Right kidney (tissue), 1 donor: Measurements from ENCODE around the gene EVI5.

Experiments
- DNase-seq: peaks from one replicate; pipeline ENCODE4 v3.0.0-alpha.2; 2016

Gene EVI5

DNA sequence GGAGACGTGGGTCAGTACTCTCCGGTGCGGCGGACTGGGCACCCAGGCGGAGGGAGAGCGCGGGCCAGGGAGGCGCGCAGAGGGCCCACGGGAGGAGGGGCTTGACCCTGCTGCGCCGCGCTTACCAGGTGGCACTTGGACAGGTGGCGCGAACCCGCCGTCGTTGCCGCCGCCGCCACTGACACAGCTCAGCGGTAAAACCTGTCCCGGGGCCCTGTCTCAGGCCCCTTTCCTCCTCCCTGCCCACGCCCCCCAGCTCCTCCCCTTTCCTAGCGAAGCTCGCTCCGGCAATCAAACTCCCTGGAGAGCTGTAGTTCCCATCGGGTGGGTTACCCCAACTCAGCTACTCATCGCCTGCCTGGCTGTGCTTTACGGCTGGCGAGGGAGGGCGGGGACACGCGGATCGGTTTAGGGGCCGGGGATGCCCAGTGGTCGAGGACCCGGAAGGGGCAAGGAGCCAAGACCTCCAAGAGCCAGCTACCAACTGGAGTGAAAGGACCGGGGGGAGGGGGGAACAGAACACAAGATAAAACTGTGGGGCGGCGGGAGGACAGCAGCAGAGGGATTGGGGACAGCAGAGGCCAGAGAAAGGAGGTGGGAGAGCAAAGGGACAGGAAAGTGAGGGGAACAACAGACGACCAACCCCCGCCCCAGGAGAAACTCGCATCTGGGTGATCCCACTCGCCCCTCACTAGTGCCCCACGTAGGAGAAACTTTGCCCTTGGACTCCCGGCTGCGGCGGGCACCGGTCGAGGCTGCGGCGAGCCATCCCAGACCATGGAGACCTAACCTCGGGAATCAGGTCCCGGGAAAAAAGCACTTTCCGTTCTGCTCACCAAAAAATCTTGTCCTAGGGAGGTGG is 301.1 kb downstream of the EVI5 start:
- no peak for DNase-seq

DNA sequence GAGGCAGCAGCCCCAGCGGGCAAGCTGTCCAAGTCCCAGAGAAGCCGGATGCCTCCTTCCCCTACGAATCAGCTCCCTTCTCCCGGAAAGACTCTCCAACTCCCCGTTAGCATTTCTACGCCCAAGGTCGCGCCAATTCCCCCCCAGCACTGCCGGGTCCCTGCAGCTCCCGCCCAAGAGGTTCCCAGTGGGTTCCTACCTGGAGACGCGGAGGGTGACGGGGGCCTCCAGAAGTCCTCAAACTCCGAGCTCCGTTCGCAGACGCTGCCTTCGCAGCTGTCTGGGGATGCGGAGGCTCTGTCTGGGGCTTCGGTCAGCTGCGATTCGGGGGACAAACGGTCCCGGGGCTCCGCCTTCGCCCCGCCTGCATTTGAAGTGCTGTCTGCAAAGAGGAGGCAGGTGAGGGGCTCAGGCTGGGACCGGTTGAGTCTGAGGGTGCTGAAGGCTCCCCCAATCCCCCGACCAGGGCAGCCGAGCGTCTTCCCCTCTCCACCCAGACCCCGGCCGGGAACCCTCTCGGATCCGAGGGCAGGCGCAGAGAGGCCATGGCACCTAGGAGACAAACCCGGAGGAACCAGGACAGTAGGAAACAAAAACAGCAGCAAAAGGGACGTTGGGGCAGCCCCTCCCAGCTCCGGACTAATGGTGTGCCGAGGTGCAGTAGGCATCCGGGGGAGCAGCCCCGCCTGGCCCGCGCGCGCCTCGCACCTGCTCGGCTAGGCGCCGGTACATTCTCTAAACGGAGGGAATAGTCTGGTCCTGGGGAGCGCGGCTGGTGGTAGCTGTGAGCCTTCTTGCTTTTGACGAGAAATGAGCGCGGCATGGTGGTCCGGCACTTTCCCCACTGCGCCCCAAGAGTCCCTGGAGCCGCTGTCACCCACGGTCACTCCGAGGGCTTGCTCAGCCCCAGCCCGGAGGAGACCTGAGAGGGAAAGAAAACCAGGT is 302.0 kb downstream of the EVI5 start:
- DNase-seq: peak; percentile 79

DNA sequence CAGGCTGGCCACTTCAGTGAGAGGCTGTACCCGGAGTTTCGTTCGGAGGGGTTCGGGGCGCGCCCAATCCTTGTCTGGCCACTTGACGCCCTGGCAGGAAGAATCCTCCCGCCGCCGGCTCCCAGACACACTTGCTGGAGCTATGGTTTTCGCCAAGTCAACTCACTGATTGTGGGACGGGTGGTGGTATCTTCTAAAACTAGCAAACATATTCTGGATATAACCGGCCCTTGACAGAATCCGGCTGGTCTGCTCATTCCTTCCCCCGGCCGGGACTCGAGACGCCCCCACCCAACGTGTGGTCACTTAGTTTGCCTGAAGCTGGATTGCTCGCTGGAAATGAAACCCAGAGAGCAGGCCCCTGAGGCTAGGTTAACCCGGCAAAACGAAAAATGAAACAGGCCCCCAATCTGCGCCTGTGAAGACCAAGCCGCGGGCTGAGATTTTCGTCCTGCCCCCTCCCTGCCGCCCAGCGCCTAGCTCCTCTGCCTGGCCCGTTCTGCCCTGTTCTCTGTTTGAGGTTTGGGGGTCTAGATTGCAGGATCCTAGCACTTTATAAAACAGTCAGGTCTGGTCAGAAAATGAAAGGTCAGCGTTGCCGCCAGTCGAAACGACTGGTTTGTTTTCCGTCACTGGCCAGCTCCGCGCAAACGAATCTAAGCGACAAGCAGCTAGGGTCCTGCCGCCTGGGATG is 302.8 kb downstream of the EVI5 start:
- DNase-seq: peak; percentile 74

DNA sequence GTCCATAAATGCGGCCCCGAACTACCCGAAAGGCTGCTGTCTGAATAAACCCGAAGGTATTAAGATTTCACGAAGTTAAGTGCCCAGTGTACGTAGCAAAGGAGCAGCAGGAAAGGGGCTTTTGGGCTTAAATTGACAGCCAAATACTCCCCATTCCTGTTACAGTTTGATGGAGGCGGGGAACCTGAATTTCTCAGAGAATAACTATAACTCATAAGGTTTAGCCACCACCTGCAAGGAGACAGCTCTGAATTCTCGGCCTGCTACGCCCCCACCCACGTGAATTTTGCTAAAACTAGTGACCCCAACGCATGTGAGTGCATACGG is 303.3 kb downstream of the EVI5 start:
- DNase-seq: no peak

DNA sequence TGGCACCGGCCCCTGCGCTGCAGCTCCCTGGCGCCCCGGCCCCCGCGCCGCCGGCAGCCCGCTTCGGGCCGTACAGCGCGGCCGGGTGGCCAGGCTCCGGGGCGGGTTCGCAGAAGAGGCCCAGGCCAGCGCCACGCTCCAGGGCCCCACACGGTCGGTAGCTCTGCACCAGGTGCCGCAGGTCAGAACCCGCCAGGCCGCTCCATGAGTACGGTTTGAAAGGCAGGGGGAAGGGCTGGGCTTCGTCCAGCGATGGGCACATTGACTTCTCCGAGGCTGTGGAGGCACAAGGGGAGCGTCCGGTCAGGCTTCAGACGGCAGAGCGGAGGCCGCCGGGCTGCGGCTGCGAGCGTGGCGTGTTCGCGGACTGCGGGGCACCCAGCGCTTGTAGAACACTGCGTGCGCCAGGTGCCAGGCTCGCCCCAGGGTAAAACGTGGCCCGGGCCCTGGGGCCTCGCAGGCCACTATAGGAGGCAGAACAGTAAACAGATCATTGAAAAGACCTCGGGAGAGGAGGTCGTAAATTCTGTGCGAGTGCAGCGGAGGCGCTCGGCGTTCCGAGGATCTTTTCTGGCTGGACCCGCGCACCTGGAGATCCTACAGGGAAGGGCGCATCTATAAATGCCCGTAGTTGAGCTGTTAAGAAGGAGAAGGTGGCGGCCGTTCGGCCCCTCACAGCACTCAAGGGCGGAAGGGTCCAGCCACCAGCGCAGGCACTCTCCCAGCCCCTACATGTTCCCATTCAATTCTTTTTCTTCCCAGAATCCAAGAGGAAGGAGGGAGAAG is 303.9 kb downstream of the EVI5 start:
- peak; percentile 73 for DNase-seq

DNA sequence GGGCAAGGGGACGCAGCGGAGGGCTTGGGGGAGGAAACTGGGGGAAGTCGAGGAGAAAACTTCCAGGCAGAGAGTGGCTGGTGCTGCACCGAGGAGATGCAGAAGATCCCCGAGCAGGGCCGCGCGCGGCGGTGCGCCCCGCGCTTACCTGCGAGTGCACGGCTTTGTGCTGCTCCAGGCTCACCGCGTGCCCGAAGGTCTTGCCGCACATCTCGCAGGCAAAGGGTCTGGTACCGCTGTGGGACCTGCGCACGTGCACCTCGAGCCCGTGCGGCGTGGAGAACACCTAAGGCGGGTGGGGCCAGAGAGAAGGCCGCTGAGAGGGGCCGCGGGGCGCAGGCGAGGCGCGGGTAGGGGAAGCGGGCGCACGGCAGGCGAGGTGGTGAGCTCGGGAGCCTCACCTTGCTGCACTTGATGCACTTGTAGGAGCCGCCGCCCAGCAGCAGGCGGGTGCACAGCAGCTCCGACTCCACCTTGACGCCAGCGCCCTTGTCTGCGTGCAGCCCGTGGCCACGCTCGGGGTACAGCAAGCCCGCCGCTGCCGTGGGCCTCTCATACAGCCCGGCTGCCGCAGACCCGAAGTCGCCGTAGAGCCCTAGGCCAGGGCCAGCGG is 304.6 kb downstream of the EVI5 start:
- DNase-seq: peak; percentile 63

DNA sequence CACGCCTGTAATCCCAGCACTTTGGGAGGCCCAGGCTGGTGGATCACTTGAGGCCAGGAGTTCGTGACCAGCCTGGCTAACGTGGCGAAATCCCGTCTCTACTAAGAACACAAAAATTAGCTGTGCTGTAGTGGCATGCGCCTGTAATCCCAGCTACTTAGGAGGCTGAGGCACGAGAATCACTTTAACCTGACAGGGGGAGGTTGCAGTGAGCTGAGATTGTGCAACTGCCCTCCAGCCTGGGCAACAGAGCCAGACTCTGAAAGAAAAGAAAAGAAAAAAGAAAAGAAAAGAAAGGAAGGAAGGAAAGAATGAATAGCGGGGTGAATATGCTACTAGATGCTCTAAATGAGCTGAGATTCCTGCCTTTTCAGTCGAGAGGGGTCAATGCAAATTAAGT is 305.3 kb downstream of the EVI5 start:
- DNase-seq: no peak

DNA sequence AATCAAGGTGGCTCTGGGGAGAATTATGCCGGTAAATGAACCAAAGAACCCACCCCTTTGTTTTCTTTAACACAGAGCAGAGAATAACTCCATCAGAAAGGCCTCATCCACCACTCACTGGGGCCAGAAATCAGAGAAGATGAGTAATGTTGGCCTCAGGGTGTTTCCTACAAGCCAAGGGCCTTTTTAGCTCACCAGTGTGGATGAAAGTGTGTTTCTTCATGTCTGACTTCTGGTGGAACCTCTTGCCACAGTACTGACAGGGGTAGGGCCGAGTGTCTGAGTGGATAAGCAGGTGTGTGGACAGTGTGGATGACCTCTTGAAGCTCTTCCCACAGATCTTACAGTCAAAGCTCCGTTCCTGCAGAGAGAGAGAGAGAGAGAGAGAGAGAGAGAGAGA is 306.5 kb downstream of the EVI5 start:
- no peak for DNase-seq

DNA sequence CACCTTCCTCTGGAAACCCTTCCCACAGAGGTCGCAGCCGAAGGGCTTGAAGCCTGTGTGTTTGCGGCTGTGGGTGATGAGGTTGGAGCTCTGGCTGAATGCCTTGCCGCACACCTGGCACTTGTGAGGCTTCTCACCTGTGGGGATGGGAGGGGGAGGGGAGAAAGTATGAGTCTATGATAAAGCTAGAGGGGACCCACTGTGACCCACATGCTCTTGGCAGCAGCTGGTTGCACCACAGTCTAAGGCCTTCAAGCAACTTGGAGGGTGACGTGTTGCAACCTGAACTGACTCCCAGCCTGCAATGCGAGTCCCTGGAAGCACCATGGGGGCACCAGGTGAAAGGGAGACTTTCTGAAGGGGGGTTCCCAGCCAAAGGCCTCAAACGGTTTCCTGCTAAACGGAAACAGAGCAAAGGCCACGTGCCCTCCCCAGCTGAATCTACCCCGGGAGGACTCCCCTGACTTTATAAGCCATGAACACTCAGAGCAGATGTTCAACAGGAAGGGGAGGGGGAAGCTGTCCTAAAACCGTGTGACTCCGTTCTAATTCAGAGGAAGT is 308.8 kb downstream of the EVI5 start:
- DNase-seq: peak; percentile 8

DNA sequence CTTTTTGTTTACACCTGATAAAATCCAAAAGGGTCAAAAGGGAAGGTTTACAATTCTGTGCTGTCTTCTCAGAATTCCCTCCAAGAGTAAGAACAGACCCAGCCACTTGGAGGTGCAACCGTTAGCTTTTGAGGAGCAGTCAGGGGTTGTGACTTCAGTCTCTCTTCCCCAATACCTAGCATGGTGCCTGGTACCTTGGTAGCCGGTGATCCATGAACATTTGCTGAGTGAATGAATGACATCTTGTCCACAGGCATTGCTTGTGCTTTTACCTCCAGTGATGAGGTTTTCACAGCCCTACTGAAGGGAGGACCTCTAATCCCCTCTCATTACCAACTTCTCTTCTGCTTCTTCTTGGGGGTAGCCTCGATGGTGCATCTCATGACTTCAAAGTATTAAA is 309.9 kb downstream of the EVI5 start:
- DNase-seq: no peak

DNA sequence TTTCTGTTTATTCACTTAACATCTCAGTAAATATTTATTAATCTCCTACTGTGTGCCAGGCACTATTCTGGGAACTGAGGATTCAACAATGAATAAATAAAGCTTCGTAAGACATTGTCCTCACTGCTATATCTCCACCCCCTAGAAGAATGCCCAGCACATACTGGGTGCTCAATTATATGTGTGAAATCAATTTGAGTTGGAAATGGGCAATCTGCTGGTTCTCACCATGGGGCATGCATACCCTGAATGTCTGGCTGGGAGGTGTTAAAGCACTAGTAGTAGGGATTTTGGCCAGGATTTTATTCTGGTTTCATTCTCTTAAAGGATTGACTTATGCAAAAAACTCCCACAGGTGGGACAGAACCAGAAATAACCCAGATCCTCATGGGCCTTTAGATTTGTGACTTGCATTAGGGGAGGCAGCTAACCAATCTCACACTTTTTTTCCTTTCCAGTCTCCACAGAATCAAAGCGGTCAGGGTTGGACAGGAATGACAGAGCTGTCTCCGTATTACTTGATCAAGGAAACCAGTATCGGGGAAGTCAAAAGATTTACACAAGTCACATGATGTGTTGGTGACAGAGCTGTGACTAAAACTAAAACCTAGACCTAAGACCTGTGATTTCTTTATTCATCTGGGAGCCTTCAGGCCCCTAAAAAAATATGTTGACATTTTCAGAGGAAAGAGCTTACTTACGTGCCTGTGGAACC is 311.0 kb downstream of the EVI5 start:
- no peak for DNase-seq

DNA sequence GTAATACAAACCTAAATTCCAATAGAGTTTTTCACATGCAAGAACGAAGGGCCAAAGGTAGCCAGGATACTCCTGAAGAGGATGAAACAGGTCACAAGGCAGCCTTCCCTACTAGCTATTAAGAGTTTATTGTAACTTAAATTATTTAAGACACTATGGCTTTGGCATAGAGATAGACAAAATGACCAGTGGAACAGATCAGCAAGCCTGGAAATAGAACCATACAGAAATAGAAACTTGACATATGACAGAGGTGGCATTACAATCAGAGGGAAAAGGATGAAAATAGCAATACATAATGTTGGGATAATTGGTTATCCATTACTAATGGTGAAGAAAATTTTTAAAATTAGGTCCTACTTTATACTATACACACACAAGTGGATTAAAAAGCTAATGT is 314.7 kb downstream of the EVI5 start:
- no peak for DNase-seq

DNA sequence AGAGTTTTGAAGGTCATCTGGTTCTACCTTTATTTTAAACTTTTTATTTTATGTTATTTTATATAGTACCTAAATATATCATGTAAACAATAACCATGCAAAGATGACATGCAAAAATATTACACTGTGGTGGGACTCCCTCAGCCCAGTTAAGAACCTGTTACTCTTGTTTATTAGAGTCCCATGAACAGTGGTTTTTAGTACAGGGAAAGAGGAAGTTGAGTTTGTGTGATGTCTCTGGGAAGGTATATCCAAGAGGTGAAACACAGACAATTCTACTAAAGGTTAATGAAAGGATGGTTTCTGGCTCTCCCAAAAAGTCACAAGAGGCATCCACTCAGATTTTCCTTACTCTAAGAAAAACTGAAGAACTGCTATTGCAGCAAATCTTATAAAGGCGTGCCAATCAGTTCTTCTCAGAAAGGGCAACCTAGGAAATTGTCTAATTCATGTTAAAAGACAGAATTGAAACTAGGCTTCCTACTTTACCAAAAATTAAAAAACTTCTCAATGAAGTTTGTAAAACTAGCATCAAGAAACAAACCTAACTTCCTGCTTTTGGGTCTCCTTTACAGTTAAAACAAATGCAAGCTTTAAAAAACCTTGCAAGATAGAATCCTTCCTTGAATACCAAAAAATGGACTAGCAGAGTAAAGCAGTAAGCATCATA is 318.1 kb downstream of the EVI5 start:
- DNase-seq: no peak

DNA sequence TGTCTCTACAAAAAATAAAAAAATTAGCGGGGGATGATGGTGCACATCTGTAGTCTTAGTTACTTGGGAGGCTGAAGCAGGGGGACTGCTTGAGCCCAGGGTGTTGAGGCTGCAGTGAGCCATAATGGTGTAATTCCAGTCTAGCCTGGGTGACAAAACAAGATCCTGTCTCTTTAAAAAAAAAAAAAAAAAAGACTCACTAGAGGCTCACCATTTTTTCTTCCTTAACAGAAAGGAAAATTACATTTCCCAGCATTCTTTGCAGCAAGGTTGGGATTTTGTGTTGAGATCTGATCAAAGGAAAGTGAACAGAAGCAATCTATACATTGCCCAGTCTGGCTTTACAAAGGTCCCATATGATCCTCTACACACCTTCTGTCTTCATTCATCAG is 319.7 kb downstream of the EVI5 start:
- no peak for DNase-seq

DNA sequence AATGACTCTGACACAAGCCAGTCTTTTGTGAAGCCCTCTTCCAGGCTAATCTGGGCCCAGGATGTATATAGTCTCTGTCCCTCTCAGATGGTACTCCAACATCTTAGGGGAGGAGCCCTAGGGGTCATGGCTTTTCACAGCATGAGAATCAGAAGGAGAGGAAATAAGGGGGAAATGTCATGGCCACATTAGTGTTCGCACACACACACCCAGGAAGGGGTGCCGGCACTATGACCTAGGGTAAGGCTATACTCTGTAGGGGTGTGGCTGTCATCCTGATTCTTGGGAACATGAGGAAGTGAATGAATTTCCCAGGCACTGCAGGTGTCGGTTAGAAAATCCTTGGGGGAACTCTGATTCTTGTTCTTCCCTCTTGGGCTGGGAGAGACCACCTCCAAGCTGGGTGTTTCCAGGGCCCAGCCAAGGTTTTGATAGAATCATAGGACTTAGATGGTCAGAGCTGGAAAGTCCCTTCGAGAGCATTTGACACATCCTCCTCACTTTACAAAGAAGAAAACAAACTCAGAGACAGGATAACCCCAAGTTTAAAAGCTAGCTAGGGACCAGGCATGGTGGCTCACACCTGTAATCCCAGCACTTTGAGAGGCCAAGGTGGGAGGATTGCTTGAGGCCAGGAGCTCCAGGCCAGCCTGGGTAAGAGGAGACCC is 320.2 kb downstream of the EVI5 start:
- no peak for DNase-seq

DNA sequence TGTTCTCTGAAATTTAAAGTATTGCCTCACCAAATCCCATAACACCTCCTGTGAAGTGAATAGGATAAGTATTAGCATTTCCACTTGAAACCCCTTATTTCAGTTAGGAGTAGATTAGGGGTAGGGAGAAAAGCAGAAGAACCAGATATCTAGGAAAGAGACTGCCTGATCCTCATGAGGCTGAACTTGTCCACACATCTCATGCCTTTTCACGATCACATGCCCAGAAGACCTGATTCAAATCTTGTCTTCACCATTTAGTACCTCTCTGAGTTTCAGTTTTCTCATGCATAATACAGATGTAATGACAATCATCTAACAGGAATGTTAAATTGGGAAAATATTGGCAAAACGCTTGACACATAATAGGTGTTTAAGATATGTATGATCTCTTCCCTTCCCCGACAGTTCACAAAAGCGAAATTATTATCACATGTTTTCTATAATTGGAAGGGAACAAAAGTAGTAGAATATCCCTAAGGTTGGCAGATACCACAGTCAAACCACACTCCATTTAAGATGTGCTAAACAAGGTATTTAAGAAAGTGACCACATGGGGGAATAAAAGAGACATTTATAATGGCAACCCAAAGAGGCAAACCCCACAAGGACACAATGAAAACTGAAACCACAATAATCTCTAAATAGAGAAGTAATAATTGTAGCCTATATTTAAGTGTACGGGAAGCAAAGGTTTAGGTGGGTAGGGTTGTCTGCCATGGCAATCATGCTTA is 323.4 kb downstream of the EVI5 start:
- DNase-seq: no peak

DNA sequence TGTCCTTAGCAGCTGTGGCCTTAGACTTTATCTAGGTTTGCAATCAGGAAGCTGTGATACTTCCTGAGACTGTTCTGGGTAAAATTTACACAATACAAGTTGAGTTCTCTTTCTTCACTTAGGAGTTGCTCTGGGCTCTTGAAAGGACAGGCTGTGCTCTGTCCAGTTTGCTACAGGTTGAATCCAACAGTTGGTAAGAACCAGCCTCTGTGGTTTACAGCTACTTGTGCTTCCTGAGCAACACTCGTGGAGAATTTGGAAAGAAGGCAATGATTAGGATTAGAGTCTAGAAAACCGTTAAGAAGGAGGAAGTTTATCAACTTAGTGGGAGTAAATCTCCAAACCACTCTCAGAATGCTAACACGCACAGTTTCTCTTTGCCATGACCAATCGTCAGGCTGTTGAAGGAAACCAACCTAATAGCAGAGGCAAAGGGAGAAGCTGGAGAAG is 325.0 kb downstream of the EVI5 start:
- no peak for DNase-seq
